Type B pancreatic cell (in vitro differentiated cells): ENCODE results near the gene TMC4. TPM values are rescaled to one million over a fixed set of nuclear protein-coding genes. Genes with fewer than 3 reads are reported as not detected.

Source experiments
- DNase-seq: peaks from one replicate; pipeline ENCODE4 v3.0.0; 2021; ENCODE audit warnings: mixed read lengths; ENCODE audit not compliant: unreplicated experiment; ENCODE audit errors: extremely low spot score
- H3K27ac Mint-ChIP-seq: 2 replicates; pipeline ENCODE4 v1.8.0; 2021; ENCODE audit warnings: mild to moderate bottlenecking, mixed read lengths
- H3K27me3 Mint-ChIP-seq: 2 replicates; pipeline ENCODE4 v1.8.0; 2021; ENCODE audit warnings: mixed read lengths
- H3K36me3 Mint-ChIP-seq: 2 replicates; pipeline ENCODE4 v1.8.0; 2021; ENCODE audit warnings: mixed read lengths
- H3K4me1 Mint-ChIP-seq: one replicate; pipeline ENCODE4 v1.8.0; 2021; ENCODE audit warnings: mixed read lengths; ENCODE audit not compliant: unreplicated experiment
- H3K4me3 Mint-ChIP-seq: 2 replicates; pipeline ENCODE4 v1.8.0; 2021; ENCODE audit warnings: mild to moderate bottlenecking, mixed read lengths
- H3K9me3 Mint-ChIP-seq: 2 replicates; pipeline ENCODE4 v1.8.0; 2021; ENCODE audit warnings: mixed read lengths
- CTCF ChIP-seq: fragments of 200-600 bp; sonication (generic); conservative IDR thresholded peaks from 2 replicates; pipeline ENCODE4 v1.5.0; 2021; ENCODE audit warnings: antibody characterized with exemption, mild to moderate bottlenecking
- total RNA-seq: library from RNA; stranded (reverse); gene quantifications from 2 replicates; pipeline ENCODE4 v1.2.1, GENCODE V29; 2021; ENCODE audit warnings: low replicate concordance

The TMC4 gene
- total RNA-seq, 1 donor from 2014 or later, result 24.2 TPM

GRCh38 chr19:54160854-54161253 lies 12.1 kb downstream of the TMC4 start:
- no peak for DNase-seq
- peak overlapping the region; percentile 99 for H3K27ac Mint-ChIP-seq
- peaks cover 13% of the 10 kb centered on the region for H3K36me3 Mint-ChIP-seq
- no peaks in the 10 kb centered on the region for H3K27me3 Mint-ChIP-seq
- no peak for TF ChIP-seq CTCF
- no peaks in the 10 kb centered on the region for H3K9me3 Mint-ChIP-seq
- peak overlapping the region; percentile 100 for H3K4me3 Mint-ChIP-seq
- H3K4me1 Mint-ChIP-seq, result peaks cover 31% of the 10 kb centered on the region

GRCh38 chr19:54160182-54160811 lies 12.7 kb downstream of the TMC4 start:
- peaks cover 31% of the 10 kb centered on the region for H3K4me1 Mint-ChIP-seq
- no peak for TF ChIP-seq CTCF
- H3K4me3 Mint-ChIP-seq, result peak overlapping the region; percentile 100
- H3K36me3 Mint-ChIP-seq, result peaks cover 10% of the 10 kb centered on the region
- no peaks in the 10 kb centered on the region for H3K27me3 Mint-ChIP-seq
- DNase-seq, result no peak
- no peaks in the 10 kb centered on the region for H3K9me3 Mint-ChIP-seq
- H3K27ac Mint-ChIP-seq, result peak overlapping the region; percentile 99

GRCh38 chr19:54159352-54160181 lies 13.4 kb downstream of the TMC4 start, which contains the start of gene LENG1:
LENG1 (minus strand) TSS chr19:54159721; CDS start chr19:54159695, 26 bp downstream.
- Mint-ChIP-seq H3K4me1 (peaks cover 29% of the 10 kb centered on the region), H3K27me3 (no peaks in the 10 kb centered on the region), H3K9me3 (no peaks in the 10 kb centered on the region), H3K27ac (peak within 1 kb of the TSS; percentile 99), H3K4me3 (peak within 1 kb of the TSS; percentile 100), H3K36me3 (peaks cover 11% of the 10 kb centered on the region)
- TF ChIP-seq CTCF, result peak; percentile 59
- DNase-seq, result peak; percentile 98

GRCh38 chr19:54158812-54159351 lies 14.1 kb downstream of the TMC4 start:
- Mint-ChIP-seq H3K9me3 (no peaks in the 10 kb centered on the region), H3K4me3 (peak overlapping the region; percentile 100), H3K4me1 (peaks cover 26% of the 10 kb centered on the region), H3K27me3 (no peaks in the 10 kb centered on the region), H3K27ac (peak overlapping the region; percentile 99), H3K36me3 (peaks cover 14% of the 10 kb centered on the region)
- DNase-seq, result no peak
- no peak for TF ChIP-seq CTCF

- peak overlapping the region; percentile 92 for H3K27ac Mint-ChIP-seq
- no peak for TF ChIP-seq CTCF
Observed at GRCh38 chr19:54156953-54157352, 16.0 kb downstream of the TMC4 start.

More at GRCh38 chr19:54156953-54157352, 16.0 kb downstream of the TMC4 start:
- Mint-ChIP-seq H3K36me3 (peaks cover 17% of the 10 kb centered on the region), H3K9me3 (no peaks in the 10 kb centered on the region), H3K4me3 (peak overlapping the region; percentile 81), H3K4me1 (peaks cover 17% of the 10 kb centered on the region), H3K27me3 (no peaks in the 10 kb centered on the region)
- DNase-seq, result no peak
